ENCODE data around the gene PEMT.

- TF ChIP-seq CTCF (IDR thresholded peaks at IDR 0.05) = no peak
- no peak for TF ChIP-seq NR3C1 (CRISPR knock-in tag; conservative IDR thresholded peaks at IDR 0.05; ENCODE audit: low read depth)
- no peak for TF ChIP-seq CREB1 (CRISPR knock-in tag; IDR thresholded peaks at IDR 0.05)
- TF ChIP-seq JUN (CRISPR knock-in tag; IDR thresholded peaks at IDR 0.05) = no peak
- no peak for TF ChIP-seq ATF6 (CRISPR knock-in tag; IDR thresholded peaks at IDR 0.05)
- no peak for TF ChIP-seq TEAD4 (CRISPR knock-in tag; IDR thresholded peaks at IDR 0.05)
- no peak for TF ChIP-seq FOXP1 (CRISPR knock-in tag; IDR thresholded peaks at IDR 0.05; ENCODE audit: borderline replicate concordance)
- no peak for TF ChIP-seq ATF2 (CRISPR knock-in tag; IDR thresholded peaks at IDR 0.05; ENCODE audit: borderline replicate concordance, low read depth)
- no peak for TF ChIP-seq CBFB (CRISPR knock-in tag; IDR thresholded peaks at IDR 0.05; ENCODE audit: low read depth)
- TF ChIP-seq ZBTB43 (CRISPR knock-in tag; IDR thresholded peaks at IDR 0.05) = no peak
- TF ChIP-seq TP53 (CRISPR knock-in tag; IDR thresholded peaks at IDR 0.05) = no peak
- TF ChIP-seq ESRRA (CRISPR knock-in tag; IDR thresholded peaks at IDR 0.05; ENCODE audit: borderline replicate concordance) = no peak
- TF ChIP-seq ETV6 (CRISPR knock-in tag; IDR thresholded peaks at IDR 0.05) = no peak
- no peak for TF ChIP-seq USF2 (CRISPR knock-in tag; IDR thresholded peaks at IDR 0.05)
These were observed 66.2 kb downstream of the PEMT start for GRCh38 chr17:17525311-17525710.

All from WTC11 (cell line).